Muscle of arm (tissue), 12 donors: Measurements from ENCODE around the gene UBE2E2. TPM values are rescaled to one million over a fixed set of nuclear protein-coding genes. Genes with fewer than 3 reads are reported as not detected.

Experiments used
- DNase-seq: peaks from one replicate; pipeline ENCODE4 v3.0.0-alpha.2; 2013
- polyA plus RNA-seq, 12 donors: library from polyadenylated mRNA; unstranded; fragments of 120-200 nt; gene quantifications; one replicate each; pipeline ENCODE4 v1.2.1, GENCODE V29; 2013; ENCODE audit not compliant: insufficient read length in 12 of 12

UBE2E2 gene
- polyA plus RNA-seq, 12 donors: 30.0 to 55.5 (median 42.2) TPM; not detected in 1

DNA sequence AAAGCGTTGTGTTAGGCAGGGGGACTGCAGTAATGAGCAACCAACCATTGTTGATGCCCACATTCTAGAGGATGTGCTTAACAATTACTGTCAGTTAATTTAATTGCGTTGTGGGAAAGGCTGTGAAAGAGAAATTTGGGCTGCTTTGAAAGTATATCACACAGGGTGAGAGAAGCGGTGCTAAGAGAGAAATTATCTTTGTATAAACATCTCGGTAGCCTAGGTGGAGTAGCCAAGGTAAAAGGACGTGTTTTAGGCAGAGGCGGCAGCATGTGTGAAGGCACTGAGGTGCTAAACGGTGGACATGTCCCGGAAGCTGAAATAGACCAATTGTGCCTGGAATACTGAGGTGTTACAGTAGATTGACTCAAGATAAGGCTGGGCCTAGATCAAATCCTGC, 71.9 kb downstream of the UBE2E2 start:
- DNase-seq: no peak

DNA sequence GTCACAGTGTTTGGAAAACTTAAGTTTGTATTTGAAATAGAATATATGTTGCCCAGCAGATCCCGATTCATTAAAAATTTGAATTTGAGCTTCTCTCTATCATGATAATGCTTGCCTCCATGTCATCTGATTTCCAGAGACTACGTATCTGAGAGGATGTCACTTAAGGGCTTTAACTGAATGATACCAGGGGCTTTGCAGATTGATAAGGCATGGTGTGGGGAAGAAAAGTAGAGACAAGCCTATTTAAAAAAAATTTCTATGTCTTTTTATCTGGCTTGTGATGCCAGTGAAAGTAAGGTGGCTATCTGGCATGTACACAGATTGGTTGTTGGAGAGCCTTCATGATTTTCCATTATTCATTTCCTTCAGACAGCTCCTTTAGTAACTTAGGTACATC, 72.7 kb downstream of the UBE2E2 start:
- DNase-seq: no peak

DNA sequence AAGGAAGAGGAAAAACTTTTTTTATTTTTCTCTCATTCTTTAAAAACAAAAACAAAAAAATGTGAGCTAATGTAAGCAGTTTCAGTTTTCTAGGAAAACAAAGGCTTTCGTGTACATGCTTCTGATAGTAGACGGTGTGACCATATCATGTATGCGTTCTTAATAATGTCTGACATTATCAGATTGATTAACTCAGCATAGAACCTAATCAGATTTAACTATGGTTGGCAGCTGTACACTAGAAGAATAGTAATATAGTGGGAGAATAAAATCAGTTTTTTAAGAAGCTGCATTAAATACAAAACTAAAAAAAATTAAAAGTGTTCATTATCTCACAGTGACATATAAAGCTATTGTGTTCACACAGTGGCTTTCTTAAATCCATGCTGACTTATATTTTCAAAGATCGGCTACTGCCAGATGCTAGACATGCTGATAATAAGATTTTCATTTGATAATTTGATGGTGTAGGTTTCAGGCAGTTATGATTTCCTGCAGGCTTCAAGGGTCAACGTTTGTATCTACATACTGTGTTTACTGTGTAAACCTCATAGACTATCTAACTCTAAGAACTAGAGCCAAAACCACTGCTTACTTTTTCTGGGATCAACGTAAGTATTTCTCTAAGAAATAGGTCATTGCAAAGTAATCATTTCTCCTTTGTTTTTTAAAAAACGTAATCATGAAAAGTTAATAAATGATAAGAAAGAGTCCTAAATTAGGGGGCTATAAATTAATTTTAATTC, 74.0 kb downstream of the UBE2E2 start:
- DNase-seq: no peak

- no peak for DNase-seq
Observed at GRCh38 chr3:23277688-23278087, 74.6 kb downstream of the UBE2E2 start.

DNA sequence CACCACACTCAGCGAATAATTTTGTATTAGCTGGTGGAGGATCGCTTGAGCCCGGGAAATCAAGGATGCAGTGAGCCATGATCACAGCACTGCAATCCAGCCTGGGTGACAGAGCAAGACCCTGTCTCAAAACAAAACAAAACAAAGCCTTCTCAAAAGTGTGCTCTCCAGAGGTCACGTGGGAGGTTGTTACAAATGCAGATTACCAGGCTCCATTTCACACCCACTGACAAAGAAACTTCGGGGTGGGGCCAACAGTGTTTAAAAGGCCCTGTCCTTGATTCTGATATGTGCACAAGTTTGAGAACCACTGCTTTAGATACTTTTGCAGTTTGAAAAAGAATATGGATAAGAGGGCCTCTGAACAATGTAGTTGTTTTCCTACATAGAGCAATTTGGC, 80.5 kb downstream of the UBE2E2 start:
- DNase-seq: no peak

DNA sequence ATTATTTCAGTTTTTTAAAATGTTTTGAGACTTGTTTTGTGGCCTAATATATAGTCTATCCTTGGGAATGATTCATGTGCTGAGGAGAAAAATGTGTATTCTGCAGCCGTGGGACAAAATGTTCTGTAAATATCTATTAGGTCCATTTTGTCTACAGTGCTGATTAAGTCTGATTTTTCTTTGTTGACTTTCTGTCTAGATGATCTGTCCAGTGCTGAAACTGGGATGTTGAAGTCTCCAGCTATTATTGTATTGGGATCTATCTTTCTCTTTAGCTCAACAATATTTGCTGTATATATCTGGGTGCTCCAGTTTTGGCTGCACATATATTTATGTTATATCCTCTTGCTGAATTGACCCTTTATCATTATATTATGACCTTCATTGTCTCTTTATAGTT, 85.2 kb downstream of the UBE2E2 start:
- DNase-seq: no peak

DNA sequence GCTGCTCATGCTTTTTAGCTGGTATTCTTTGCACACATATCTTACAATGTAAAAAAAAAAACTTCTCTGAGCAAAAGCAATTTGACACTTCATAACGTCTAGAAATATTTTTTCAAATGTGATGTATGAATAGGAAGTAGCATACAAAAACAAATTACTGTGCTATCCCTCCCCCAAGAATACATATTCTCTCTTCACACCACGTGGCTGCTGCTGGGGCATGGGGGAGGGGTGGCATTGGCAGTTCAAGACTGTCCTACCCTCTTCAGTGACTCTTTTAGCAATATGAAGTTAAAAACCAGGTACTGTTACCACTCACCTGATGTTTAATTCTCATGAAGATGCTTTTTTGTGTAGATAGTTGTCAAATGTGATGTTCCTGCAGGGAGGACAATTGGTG, 85.6 kb downstream of the UBE2E2 start:
- no peak for DNase-seq

DNA sequence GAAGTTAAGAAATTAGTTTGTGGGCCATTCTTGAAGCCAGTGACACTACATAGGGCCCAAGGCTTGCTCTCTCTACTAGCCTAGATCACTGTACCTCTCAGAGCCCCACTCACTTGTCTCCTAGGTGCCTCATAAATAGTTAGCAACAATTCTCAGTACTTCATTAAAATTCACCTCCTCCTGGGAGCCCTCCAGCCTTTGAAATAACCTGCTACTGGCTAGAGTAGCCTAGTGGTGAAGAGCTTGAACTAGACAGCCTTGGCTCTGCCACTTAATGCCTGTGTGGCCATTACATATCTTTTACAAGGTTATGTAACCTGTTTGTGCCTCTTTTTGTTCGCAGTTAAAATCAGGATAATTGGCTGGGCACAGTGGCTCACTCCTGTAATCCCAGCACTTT, 89.3 kb downstream of the UBE2E2 start:
- DNase-seq: no peak

DNA sequence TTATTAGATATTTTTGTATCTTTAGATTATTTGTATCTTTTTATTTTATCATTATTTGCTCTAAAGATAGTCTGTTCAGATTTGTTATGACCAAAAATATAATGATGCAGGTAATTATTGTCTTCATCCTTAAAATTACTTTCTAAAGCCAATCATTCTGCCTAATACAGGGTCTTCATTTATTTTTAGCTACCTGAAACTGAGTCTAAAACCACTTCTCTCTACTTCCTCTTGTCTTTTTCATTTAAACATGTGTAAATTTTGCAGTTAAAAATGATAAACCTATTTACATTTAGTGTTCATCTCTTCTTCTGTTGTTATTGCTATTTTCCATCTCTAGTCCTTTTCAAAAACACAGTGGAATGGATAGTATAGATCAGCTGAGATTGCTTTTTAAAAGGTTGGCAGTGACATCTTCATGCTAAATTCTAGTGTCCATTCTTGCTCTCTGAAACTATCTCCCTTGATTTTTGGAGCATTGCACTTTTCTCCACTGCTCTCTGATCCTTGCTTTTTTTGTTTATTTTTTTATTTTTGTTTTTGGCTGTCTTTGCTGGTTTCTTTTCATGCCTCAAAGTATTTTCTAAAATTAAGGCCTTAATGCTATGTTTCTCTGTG, 91.8 kb downstream of the UBE2E2 start:
- DNase-seq: no peak

GRCh38 chr3:23301819-23302218, 98.7 kb downstream of the UBE2E2 start:
- no peak for DNase-seq

- no peak for DNase-seq
Observed at GRCh38 chr3:23302271-23302670, 99.1 kb downstream of the UBE2E2 start.

DNA sequence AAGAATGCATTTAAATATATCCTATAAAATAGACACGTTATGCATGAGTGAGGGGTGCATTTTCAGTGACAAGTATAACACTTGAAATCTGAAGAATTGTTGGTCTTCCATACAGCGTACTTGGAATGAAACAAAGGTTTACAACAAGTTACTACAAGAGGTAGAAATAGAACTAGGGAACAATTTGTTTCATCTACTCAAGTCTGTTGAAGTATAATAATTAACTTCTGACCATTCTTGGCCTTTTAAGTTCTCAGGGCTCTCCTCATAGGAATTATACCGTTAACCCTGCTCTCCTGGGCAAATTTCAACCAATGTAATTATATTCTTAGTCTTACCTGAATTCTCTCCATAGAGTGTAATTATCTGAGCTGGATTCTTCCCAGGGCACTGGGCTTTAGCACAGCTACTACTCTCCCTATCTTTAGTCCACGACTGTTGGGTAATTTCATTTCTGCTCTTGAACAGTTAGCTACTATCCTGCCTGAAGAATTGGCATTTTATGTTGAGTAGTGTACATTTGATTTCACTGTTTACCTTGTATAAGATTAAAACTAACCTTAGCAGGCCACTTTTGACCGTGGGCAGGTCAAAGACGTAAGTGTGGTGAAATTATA, 100.6 kb downstream of the UBE2E2 start:
- no peak for DNase-seq

- no peak for DNase-seq
Observed at GRCh38 chr3:23304424-23304823, 101.3 kb downstream of the UBE2E2 start.

DNA sequence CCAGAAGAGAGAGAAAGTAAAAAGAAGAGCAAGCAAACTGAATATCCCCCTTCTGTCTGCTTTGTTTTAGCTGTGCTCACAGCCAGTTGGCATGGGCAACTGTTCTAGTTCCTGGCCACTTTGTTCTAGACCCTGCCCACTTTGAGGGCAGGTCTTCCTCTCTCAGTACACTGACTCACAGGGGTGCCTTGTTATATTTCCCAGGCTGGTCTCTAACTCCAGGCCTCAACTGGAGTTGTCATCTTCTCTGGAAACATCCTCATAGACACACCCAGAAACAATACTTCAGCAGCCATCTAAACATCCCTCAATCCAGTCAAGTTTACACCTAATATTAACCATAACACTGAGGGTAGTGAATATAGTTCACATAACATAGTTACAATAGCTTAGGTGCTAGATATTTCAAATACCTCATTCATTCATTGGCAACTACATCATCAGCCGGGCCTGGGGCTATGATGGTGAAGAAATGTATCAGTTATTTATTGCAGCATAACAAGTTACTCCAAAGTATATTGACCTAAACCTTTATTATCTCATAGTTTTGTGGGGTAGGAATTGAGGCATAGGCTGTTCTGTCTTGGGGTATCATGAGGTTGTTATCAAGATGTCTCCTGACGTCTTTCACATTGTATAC, 106.0 kb downstream of the UBE2E2 start:
- no peak for DNase-seq

DNA sequence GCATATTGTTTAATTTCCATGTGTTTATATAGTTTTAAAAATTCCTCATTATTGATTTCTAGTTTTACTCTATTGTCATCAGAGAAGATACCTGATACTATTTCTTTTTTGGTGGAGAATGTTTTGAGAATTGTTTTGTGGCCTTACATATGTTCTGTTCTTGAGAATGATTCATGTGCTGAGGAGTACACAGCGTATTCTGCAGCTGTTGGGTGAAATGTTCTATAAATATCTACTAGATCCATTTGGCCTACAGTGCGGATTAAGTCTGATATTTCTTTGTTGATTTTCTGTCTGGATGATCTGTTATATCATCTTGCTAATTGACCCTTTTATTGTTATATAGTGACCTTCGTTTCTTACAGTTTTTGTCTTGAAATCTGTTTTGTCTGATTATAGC, 109.7 kb downstream of the UBE2E2 start:
- no peak for DNase-seq

- DNase-seq: no peak
Observed at GRCh38 chr3:23314981-23315762, 112.0 kb downstream of the UBE2E2 start.

DNA sequence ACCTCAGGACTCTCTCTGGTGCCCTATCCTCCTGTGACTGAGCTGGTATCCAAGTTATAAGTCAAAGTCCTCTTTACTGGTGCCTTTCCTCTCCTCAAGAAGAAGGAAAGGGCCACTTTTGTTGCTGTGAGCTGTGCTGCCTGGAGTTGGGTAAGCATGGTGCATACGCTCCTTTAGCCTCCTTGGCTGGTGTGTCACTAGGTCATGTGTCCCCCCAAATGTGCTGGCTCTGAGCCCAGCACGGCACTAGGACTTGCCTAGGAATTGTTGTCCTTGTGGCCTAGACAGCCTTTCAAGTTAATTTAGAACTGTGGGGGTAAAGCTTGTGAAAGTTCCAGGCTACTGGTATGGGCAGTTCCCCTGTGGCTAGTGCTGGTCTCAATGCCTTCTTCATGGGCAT, 113.8 kb downstream of the UBE2E2 start:
- DNase-seq: no peak

DNA sequence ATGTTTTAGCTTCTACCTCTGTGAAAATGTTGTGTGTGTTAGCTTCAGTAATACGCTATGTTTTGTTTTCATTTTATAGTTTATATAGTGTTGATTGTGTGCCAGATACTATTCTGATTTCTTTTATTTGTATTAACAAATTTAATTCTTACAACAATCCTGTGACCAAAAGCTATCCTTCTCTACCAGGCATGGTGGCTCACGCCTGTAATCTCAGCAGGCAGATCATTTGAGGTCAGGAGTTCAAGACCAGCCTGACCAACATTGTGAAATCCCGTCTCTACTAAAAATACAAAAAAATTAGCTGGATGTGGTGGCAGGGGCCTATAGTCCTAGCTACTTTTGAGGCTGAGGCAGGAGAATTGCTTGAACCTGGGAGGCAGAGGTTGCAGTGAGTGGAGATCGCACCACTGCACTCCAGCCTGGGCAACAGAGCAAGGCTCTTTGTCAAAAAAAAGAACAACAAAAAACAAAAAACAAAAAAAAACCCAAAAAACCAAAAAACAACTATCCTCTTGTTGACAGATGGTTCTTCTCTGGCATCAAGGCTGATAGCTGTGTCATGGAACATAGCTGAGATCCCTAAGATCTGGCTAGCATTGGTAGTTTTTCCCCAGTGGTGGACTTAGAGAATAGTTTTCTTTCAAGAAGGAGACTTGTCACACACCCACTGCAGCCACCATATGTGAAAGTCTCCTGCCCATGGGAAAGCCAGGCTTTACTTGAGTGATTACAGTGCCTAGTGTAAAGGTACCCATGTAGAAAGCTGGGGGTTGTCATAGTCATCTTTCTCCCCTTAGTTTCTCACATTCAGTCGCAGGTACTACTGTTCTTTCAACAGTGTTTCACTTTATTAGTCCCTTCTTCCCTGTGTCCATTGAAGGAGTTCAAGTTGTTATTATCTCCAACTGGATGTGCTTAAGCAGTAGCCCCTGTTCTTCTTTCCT, 116.5 kb downstream of the UBE2E2 start:
- no peak for DNase-seq

GRCh38 chr3:23320586-23321570, 117.8 kb downstream of the UBE2E2 start:
- DNase-seq: no peak

- DNase-seq: no peak
Observed at GRCh38 chr3:23324745-23325144, 121.6 kb downstream of the UBE2E2 start.
